ENCODE results near the gene LYZ.

DNA sequence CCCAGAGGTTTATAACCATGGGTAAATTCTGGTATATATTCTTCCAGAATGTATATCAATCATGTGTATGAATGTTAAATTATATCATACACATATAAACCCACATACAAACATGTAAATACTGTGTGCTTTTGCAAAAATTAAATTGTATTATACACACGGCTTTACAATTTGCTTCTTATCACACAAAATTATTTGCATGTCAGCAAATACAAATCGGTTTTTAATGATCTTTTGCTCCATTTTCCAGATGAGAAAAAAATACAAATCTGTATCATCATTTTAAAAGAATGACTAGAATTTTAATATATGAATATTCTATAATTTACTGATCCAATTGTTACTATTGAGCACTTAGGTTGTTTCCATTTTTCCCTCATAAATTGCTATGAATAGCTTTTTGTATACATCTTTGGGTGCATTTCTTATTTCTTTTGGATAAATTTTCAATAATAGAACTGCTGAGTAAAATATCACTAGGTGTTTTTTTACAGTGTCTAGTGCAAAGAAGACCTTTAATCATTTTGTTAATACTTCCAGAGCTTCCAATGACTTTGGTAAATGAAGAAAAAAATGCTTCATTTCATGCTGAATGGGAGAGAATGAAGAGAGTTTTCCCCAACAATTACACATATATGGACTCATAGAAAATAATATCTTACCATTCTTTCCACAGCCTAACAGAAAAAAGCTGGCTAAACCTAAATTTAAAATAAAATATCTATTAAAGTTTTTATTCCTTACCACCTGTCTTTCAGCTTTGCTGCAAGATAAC, 3.5 kb downstream of the LYZ start:
- TF ChIP-seq, protein P1, sequence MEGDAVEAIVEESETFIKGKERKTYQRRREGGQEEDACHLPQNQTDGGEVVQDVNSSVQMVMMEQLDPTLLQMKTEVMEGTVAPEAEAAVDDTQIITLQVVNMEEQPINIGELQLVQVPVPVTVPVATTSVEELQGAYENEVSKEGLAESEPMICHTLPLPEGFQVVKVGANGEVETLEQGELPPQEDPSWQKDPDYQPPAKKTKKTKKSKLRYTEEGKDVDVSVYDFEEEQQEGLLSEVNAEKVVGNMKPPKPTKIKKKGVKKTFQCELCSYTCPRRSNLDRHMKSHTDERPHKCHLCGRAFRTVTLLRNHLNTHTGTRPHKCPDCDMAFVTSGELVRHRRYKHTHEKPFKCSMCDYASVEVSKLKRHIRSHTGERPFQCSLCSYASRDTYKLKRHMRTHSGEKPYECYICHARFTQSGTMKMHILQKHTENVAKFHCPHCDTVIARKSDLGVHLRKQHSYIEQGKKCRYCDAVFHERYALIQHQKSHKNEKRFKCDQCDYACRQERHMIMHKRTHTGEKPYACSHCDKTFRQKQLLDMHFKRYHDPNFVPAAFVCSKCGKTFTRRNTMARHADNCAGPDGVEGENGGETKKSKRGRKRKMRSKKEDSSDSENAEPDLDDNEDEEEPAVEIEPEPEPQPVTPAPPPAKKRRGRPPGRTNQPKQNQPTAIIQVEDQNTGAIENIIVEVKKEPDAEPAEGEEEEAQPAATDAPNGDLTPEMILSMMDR (IDR thresholded peaks at IDR 0.05) = no peak
- TF ChIP-seq POLR2A (IDR thresholded peaks at IDR 0.05) = no peak

Measured in esophagus squamous epithelium (tissue), 4 donors.